Neural crest cell (in vitro differentiated cells): ENCODE data around the gene TNFRSF19. TPM values are rescaled to one million over a fixed set of nuclear protein-coding genes. Genes with fewer than 3 reads are reported as not detected.

Experiments used
- DNase-seq: peaks from one replicate; pipeline ENCODE4 v3.0.0; 2021; ENCODE audit warnings: low read depth, mixed read lengths, low spot score
- H3K27ac Mint-ChIP-seq: one replicate; pipeline ENCODE4 v1.8.0; 2021; ENCODE audit warnings: mild to moderate bottlenecking, mixed read lengths; ENCODE audit not compliant: unreplicated experiment
- H3K27me3 Mint-ChIP-seq: 2 replicates; pipeline ENCODE4 v1.8.0; 2021; ENCODE audit warnings: low read depth, mild to moderate bottlenecking, mixed read lengths
- H3K36me3 Mint-ChIP-seq: 2 replicates; pipeline ENCODE4 v1.8.0; 2021; ENCODE audit warnings: low read depth, mild to moderate bottlenecking, mixed read lengths
- H3K4me1 Mint-ChIP-seq: 2 replicates; pipeline ENCODE4 v1.8.0; 2021; ENCODE audit warnings: mixed read lengths
- H3K4me3 Mint-ChIP-seq: one replicate; pipeline ENCODE4 v1.8.0; 2021; ENCODE audit warnings: mild to moderate bottlenecking, mixed read lengths
- H3K9me3 Mint-ChIP-seq: 2 replicates; pipeline ENCODE4 v1.8.0; 2021; ENCODE audit warnings: mixed read lengths
- total RNA-seq: library from RNA; stranded (reverse); gene quantifications from 2 replicates; pipeline ENCODE4 v1.2.1, GENCODE V29; 2021
- TF ChIP-seq, protein P1 (sequence below): fragments of 200-600 bp; sonication (generic); conservative IDR thresholded peaks from 2 replicates; pipeline ENCODE4 v1.5.0; 2021; ENCODE audit warnings: antibody characterized with exemption, mild to moderate bottlenecking

Gene TNFRSF19
- total RNA-seq, 1 donor from 2014 or later = 76.1 TPM

DNA sequence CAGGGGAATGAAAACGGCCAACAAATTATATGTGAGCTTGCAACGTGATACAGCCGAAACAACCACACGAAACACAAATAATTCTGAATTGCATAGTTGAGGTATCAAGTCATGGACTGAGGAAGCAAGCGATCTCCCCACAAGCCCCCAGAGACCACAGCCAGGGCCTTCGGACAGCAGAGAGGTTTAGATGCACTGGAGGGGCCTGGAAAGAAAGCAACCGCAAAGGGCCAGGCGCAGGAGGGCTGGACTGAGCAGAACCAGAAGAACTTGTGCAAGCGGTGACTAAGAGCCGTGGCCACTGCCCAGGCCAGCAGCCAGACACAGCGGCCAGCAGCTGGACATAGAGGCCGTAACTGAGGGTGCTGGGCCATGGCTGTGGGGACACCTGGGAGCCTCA, 131.4 kb downstream of the TNFRSF19 start:
- DNase-seq = no peak
- TF ChIP-seq, protein P1, sequence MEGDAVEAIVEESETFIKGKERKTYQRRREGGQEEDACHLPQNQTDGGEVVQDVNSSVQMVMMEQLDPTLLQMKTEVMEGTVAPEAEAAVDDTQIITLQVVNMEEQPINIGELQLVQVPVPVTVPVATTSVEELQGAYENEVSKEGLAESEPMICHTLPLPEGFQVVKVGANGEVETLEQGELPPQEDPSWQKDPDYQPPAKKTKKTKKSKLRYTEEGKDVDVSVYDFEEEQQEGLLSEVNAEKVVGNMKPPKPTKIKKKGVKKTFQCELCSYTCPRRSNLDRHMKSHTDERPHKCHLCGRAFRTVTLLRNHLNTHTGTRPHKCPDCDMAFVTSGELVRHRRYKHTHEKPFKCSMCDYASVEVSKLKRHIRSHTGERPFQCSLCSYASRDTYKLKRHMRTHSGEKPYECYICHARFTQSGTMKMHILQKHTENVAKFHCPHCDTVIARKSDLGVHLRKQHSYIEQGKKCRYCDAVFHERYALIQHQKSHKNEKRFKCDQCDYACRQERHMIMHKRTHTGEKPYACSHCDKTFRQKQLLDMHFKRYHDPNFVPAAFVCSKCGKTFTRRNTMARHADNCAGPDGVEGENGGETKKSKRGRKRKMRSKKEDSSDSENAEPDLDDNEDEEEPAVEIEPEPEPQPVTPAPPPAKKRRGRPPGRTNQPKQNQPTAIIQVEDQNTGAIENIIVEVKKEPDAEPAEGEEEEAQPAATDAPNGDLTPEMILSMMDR = no peak
- Mint-ChIP-seq H3K4me3 (no peak overlapping the region), H3K27me3 (no peaks in the 10 kb centered on the region), H3K27ac (no peak overlapping the region), H3K9me3 (peaks cover 4% of the 10 kb centered on the region), H3K4me1 (peaks cover 9% of the 10 kb centered on the region), H3K36me3 (no peaks in the 10 kb centered on the region)

GRCh38 chr13:23703246-23703860, 133.1 kb downstream of the TNFRSF19 start:
- TF ChIP-seq, protein P1 = no peak
- H3K36me3 Mint-ChIP-seq = no peaks in the 10 kb centered on the region
- H3K27ac Mint-ChIP-seq = no peak overlapping the region

GRCh38 chr13:23705583-23705982, 135.4 kb downstream of the TNFRSF19 start:
- TF ChIP-seq, protein P1 = no peak
- Mint-ChIP-seq H3K4me1 (peaks cover 9% of the 10 kb centered on the region), H3K4me3 (no peak overlapping the region), H3K9me3 (no peaks in the 10 kb centered on the region), H3K27ac (peak overlapping the region; percentile 57), H3K27me3 (no peaks in the 10 kb centered on the region), H3K36me3 (no peaks in the 10 kb centered on the region)
- DNase-seq = no peak

More at GRCh38 chr13:23703246-23703860, 133.1 kb downstream of the TNFRSF19 start:
- peaks cover 9% of the 10 kb centered on the region for H3K4me1 Mint-ChIP-seq
- no peaks in the 10 kb centered on the region for H3K27me3 Mint-ChIP-seq
- no peak overlapping the region for H3K4me3 Mint-ChIP-seq
- H3K9me3 Mint-ChIP-seq = peaks cover 4% of the 10 kb centered on the region
- DNase-seq = no peak

DNA sequence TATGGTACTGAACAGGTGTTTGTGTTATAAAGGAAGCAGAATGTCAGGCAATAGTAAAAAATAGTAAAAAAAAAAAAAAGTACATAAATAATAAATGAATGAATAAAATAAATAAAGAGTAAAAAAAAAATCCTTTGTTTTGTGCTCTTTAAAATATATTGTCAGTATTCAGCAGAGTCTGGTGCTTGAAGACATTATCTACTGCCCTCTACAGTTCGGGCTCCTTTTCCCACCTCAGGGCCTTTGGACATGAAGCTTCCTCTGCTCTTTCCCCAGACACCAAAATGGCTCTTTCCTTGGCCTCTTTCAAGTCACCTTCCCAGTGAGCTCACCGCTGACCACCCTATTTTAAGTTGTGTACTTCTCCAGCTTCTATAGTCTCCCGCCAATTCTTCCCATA, 137.5 kb downstream of the TNFRSF19 start:
- peaks cover 9% of the 10 kb centered on the region for H3K4me1 Mint-ChIP-seq
- no peak for DNase-seq
- no peaks in the 10 kb centered on the region for H3K27me3 Mint-ChIP-seq
- TF ChIP-seq, protein P1 = peak; percentile 26
- H3K9me3 Mint-ChIP-seq = peaks cover 4% of the 10 kb centered on the region
- H3K27ac Mint-ChIP-seq = no peak overlapping the region
- peaks cover 4% of the 10 kb centered on the region for H3K36me3 Mint-ChIP-seq
- H3K4me3 Mint-ChIP-seq = no peak overlapping the region

GRCh38 chr13:23709536-23709935, 139.3 kb downstream of the TNFRSF19 start:
- Mint-ChIP-seq H3K4me1 (peaks cover 9% of the 10 kb centered on the region), H3K27ac (no peak overlapping the region), H3K4me3 (no peak overlapping the region), H3K9me3 (peaks cover 10% of the 10 kb centered on the region), H3K27me3 (no peaks in the 10 kb centered on the region), H3K36me3 (peaks cover 11% of the 10 kb centered on the region)
- TF ChIP-seq, protein P1 = no peak
- DNase-seq = no peak
